ENCODE data around the gene SLC25A42.

DNA sequence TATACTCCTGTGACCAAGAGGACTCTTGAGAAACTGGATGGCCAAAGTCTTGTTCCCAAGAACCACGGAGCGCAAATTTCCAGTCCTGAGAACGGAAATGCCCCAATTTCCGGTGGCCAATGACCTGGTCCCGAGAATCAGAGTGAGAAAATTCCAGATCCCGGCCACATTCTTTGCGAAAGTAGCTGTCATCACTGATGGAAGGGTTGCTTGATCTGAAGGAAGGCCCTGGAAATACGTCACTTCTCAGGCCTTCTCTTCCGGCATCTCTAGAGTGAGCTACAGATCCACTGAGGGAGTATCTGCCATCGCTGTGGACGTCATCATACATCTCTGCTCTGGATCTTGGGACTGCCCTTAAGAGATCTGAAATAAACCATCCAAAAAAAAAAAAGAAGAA, 37.9 kb upstream of the SLC25A42 start:
- TF ChIP-seq POLR2AphosphoS5 (IDR thresholded peaks at IDR 0.05; ENCODE audit: low read depth, low read length) (no peak), IRF2 (CRISPR knock-in tag; IDR thresholded peaks at IDR 0.05) (no peak), ZBTB42 (CRISPR knock-in tag; IDR thresholded peaks at IDR 0.05) (no peak), KLF13 (CRISPR knock-in tag; IDR thresholded peaks at IDR 0.05) (no peak), FOXJ3 (CRISPR knock-in tag; IDR thresholded peaks at IDR 0.05; ENCODE audit: borderline replicate concordance) (no peak)
- TF ChIP-seq, protein P1, sequence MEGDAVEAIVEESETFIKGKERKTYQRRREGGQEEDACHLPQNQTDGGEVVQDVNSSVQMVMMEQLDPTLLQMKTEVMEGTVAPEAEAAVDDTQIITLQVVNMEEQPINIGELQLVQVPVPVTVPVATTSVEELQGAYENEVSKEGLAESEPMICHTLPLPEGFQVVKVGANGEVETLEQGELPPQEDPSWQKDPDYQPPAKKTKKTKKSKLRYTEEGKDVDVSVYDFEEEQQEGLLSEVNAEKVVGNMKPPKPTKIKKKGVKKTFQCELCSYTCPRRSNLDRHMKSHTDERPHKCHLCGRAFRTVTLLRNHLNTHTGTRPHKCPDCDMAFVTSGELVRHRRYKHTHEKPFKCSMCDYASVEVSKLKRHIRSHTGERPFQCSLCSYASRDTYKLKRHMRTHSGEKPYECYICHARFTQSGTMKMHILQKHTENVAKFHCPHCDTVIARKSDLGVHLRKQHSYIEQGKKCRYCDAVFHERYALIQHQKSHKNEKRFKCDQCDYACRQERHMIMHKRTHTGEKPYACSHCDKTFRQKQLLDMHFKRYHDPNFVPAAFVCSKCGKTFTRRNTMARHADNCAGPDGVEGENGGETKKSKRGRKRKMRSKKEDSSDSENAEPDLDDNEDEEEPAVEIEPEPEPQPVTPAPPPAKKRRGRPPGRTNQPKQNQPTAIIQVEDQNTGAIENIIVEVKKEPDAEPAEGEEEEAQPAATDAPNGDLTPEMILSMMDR (CRISPR knock-in tag; IDR thresholded peaks at IDR 0.05), result no peak
- TF ChIP-seq, protein P2, sequence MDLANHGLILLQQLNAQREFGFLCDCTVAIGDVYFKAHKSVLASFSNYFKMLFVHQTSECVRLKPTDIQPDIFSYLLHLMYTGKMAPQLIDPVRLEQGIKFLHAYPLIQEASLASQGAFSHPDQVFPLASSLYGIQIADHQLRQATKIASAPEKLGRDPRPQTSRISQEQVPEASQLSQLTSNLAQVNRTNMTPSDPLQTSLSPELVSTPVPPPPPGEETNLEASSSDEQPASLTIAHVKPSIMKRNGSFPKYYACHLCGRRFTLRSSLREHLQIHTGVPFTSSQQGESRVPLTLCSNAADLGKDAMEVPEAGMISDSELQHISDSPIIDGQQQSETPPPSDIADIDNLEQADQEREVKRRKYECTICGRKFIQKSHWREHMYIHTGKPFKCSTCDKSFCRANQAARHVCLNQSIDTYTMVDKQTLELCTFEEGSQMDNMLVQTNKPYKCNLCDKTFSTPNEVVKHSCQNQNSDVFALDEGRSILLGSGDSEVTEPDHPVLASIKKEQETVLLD (CRISPR knock-in tag; IDR thresholded peaks at IDR 0.05; ENCODE audit: low read depth), result no peak
- TF ChIP-seq, protein P3, sequence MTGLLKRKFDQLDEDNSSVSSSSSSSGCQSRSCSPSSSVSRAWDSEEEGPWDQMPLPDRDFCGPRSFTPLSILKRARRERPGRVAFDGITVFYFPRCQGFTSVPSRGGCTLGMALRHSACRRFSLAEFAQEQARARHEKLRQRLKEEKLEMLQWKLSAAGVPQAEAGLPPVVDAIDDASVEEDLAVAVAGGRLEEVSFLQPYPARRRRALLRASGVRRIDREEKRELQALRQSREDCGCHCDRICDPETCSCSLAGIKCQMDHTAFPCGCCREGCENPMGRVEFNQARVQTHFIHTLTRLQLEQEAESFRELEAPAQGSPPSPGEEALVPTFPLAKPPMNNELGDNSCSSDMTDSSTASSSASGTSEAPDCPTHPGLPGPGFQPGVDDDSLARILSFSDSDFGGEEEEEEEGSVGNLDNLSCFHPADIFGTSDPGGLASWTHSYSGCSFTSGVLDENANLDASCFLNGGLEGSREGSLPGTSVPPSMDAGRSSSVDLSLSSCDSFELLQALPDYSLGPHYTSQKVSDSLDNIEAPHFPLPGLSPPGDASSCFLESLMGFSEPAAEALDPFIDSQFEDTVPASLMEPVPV (CRISPR knock-in tag; IDR thresholded peaks at IDR 0.05), result no peak
- TF ChIP-seq, protein P4, sequence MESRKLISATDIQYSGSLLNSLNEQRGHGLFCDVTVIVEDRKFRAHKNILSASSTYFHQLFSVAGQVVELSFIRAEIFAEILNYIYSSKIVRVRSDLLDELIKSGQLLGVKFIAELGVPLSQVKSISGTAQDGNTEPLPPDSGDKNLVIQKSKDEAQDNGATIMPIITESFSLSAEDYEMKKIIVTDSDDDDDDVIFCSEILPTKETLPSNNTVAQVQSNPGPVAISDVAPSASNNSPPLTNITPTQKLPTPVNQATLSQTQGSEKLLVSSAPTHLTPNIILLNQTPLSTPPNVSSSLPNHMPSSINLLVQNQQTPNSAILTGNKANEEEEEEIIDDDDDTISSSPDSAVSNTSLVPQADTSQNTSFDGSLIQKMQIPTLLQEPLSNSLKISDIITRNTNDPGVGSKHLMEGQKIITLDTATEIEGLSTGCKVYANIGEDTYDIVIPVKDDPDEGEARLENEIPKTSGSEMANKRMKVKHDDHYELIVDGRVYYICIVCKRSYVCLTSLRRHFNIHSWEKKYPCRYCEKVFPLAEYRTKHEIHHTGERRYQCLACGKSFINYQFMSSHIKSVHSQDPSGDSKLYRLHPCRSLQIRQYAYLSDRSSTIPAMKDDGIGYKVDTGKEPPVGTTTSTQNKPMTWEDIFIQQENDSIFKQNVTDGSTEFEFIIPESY (CRISPR knock-in tag; IDR thresholded peaks at IDR 0.05), result no peak
- TF ChIP-seq, protein P5, sequence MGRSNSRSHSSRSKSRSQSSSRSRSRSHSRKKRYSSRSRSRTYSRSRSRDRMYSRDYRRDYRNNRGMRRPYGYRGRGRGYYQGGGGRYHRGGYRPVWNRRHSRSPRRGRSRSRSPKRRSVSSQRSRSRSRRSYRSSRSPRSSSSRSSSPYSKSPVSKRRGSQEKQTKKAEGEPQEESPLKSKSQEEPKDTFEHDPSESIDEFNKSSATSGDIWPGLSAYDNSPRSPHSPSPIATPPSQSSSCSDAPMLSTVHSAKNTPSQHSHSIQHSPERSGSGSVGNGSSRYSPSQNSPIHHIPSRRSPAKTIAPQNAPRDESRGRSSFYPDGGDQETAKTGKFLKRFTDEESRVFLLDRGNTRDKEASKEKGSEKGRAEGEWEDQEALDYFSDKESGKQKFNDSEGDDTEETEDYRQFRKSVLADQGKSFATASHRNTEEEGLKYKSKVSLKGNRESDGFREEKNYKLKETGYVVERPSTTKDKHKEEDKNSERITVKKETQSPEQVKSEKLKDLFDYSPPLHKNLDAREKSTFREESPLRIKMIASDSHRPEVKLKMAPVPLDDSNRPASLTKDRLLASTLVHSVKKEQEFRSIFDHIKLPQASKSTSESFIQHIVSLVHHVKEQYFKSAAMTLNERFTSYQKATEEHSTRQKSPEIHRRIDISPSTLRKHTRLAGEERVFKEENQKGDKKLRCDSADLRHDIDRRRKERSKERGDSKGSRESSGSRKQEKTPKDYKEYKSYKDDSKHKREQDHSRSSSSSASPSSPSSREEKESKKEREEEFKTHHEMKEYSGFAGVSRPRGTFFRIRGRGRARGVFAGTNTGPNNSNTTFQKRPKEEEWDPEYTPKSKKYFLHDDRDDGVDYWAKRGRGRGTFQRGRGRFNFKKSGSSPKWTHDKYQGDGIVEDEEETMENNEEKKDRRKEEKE (IDR thresholded peaks at IDR 0.05), result no peak
- TF ChIP-seq, protein P6, sequence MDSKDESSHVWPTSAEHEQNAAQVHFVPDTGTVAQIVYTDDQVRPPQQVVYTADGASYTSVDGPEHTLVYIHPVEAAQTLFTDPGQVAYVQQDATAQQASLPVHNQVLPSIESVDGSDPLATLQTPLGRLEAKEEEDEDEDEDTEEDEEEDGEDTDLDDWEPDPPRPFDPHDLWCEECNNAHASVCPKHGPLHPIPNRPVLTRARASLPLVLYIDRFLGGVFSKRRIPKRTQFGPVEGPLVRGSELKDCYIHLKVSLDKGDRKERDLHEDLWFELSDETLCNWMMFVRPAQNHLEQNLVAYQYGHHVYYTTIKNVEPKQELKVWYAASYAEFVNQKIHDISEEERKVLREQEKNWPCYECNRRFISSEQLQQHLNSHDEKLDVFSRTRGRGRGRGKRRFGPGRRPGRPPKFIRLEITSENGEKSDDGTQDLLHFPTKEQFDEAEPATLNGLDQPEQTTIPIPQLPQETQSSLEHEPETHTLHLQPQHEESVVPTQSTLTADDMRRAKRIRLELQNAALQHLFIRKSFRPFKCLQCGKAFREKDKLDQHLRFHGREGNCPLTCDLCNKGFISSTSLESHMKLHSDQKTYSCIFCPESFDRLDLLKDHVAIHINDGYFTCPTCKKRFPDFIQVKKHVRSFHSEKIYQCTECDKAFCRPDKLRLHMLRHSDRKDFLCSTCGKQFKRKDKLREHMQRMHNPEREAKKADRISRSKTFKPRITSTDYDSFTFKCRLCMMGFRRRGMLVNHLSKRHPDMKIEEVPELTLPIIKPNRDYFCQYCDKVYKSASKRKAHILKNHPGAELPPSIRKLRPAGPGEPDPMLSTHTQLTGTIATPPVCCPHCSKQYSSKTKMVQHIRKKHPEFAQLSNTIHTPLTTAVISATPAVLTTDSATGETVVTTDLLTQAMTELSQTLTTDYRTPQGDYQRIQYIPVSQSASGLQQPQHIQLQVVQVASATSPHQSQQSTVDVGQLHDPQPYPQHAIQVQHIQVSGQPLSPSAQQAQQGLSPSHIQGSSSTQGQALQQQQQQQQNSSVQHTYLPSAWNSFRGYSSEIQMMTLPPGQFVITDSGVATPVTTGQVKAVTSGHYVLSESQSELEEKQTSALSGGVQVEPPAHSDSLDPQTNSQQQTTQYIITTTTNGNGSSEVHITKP (CRISPR knock-in tag; IDR thresholded peaks at IDR 0.05; ENCODE audit: low read depth), result no peak

All from HepG2 (cell line).